ENCODE results near the gene GLIS1. TPM values are rescaled to one million over a fixed set of nuclear protein-coding genes. Genes with fewer than 3 reads are reported as not detected.

GLIS1 gene
- total and polyA plus RNA-seq, 2 of the 8 experiments (the other 6 are each of a cell fraction or from before 2014, with no cell fraction given) = 0.15 to 0.22 TPM

GRCh38 chr1:53603431-53603830 lies 135.5 kb downstream of the GLIS1 start:
- Histone ChIP-seq H2BK15ac (ENCODE audit: low read length) (no peak overlapping the region), H3K14ac (ENCODE audit: insufficient read length) (no peak overlapping the region), H4K91ac (replicated peaks; ENCODE audit: insufficient read length, low read length) (no peak overlapping the region), H3K56ac (replicated peaks; ENCODE audit: insufficient read length, low read depth, low read length) (no peak overlapping the region), H3K23ac (ENCODE audit: insufficient read length) (no peak overlapping the region), H3K4ac (replicated peaks; ENCODE audit: insufficient read length, low read depth, low read length) (no peak overlapping the region), H3K4me2 (ENCODE audit: insufficient read depth in 1 of 2, low read depth in 2 of 2, low read length in 2 of 2) (no peak overlapping the region), H2BK20ac (ENCODE audit: low read length) (no peak overlapping the region), H2AK5ac (ENCODE audit: low read depth, low read length) (no peak overlapping the region), H3K4me3 (ENCODE audit: extremely low read depth in 1 of 4, insufficient read depth in 2 of 4, low read depth in 3 of 4, low read length in 4 of 4) (no peak overlapping the region), H3K18ac (ENCODE audit: extremely low read depth, low read length) (no peak overlapping the region), H4K20me1 (replicated peaks in 1 of 2; ENCODE audit: control insufficient read depth in 1 of 2, insufficient read depth in 2 of 2, low read length in 2 of 2) (no peaks in the 10 kb centered on the region), H2AFZ (ENCODE audit: low read length) (no peak overlapping the region), H3K27me3 (replicated peaks in 1 of 4; ENCODE audit: control insufficient read depth in 3 of 4, extremely low read depth in 1 of 4, insufficient read depth in 3 of 4, low read length in 3 of 4) (peaks cover 0 to 7% (median 0%) of the 10 kb centered on the region in 4 experiments; a peak in 3 of 7 replicates), H3K9ac (replicated peaks in 1 of 4; ENCODE audit: extremely low read depth in 1 of 4, low read depth in 3 of 4, low read length in 3 of 4) (no peak overlapping the region), H2BK5ac (ENCODE audit: low read depth, low read length) (no peak overlapping the region), H3K23me2 (ENCODE audit: low read depth, low read length) (no peaks in the 10 kb centered on the region), H3K36me3 (ENCODE audit: control insufficient read depth in 2 of 4, insufficient read depth in 4 of 4, low read length in 3 of 4) (no peaks in the 10 kb centered on the region), H4K8ac (ENCODE audit: extremely low read depth, insufficient read depth, low read length) (no peak overlapping the region), H4K5ac (ENCODE audit: insufficient read length, low read depth, low read length) (no peak overlapping the region), H2BK12ac (ENCODE audit: low read depth, low read length) (no peak overlapping the region; the same call in 1 of the 2 replicates), H3K9me3 (ENCODE audit: insufficient read depth in 2 of 2, low read depth in 1 of 2, low read length in 1 of 2) (no peaks in the 10 kb centered on the region), H3K79me1 (ENCODE audit: low read depth, low read length) (no peaks in the 10 kb centered on the region), H3K27ac (ENCODE audit: low read depth, low read length) (no peak overlapping the region), H3K79me2 (ENCODE audit: control insufficient read depth in 1 of 2, insufficient read depth in 2 of 2, low read length in 2 of 2) (no peaks in the 10 kb centered on the region), H2BK120ac (replicated peaks; ENCODE audit: low read depth, low read length) (no peak overlapping the region), H3K4me1 (replicated peaks in 1 of 4; ENCODE audit: control insufficient read depth in 3 of 4, insufficient read depth in 4 of 4, low read length in 3 of 4) (peaks cover 0 to 6% (median 4%) of the 10 kb centered on the region in 4 experiments; a peak in 5 of 7 replicates)
- DNase-seq (ENCODE audit: low read depth in 1 of 2, low spot score in 2 of 2) = no peak
- ChIA-PET CTCF (ENCODE audit: partially characterized antibody) (interaction anchor here (0.9 to 1.6 kb wide), 6 partner anchors 8 to 118 kb away, joined by 3 to 9 read pairs (median 5); no protein-coding TSS in a partner anchor), POLR2A (ENCODE audit: partially characterized antibody) (interaction anchor here (1.1 to 1.4 kb wide), 2 partner anchors 9 to 277 kb away, joined by 3 read pairs; no protein-coding TSS in a partner anchor)
- 96% methylated on average over 6 of the region's 6 CpGs; no CpG with 5 or more reads in 1 of the 2 experiments for WGBS, 2 experiments (ENCODE audit: extremely low coverage in 1 of 2, insufficient coverage in 1 of 2, insufficient read length in 1 of 2, insufficient replicate concordance in 2 of 2, low coverage in 1 of 2, low lambda C conversion rate in 2 of 2, missing lambda C conversion rate in 1 of 2)
- TF ChIP-seq SP2 (IDR thresholded peaks at IDR 0.05; ENCODE audit: low read length) (no peak), PHF8 (conservative IDR thresholded peaks at IDR 0.05; ENCODE audit: low read depth, low read length) (no peak)
- FAIRE-seq = no peak

Data from H1 (cell line).